ENCODE data around the gene PPP2R2D.

GRCh38 chr10:131858583-131859340 is 42.0 kb upstream of the PPP2R2D start:
- TF ChIP-seq POLR2AphosphoS5 (IDR thresholded peaks at IDR 0.05; ENCODE audit: low read depth, low read length) (no peak), USF1 (IDR thresholded peaks at IDR 0.05; ENCODE audit: borderline replicate concordance, low read depth) (no peak), CTCF (IDR thresholded peaks at IDR 0.05) (no peak), REST (IDR thresholded peaks at IDR 0.05; ENCODE audit: low read depth, low read length) (no peak), NFIC (IDR thresholded peaks at IDR 0.05; ENCODE audit: borderline replicate concordance) (no peak), SIN3A (IDR thresholded peaks at IDR 0.05; ENCODE audit: borderline replicate concordance, low read depth, low read length) (no peak), FOSL2 (IDR thresholded peaks at IDR 0.05; ENCODE audit: borderline replicate concordance, low read depth) (no peak), EP300 (IDR thresholded peaks at IDR 0.05; ENCODE audit: borderline replicate concordance in 1 of 2, low read depth in 1 of 2, low read length in 1 of 2) (no peak)

All from SK-N-SH (cell line).